IMR-90 (cell line): ENCODE data around the gene MLLT1.

ENCODE experiments used
- FOS ChIP-seq: fragments of 150-350 bp; IDR thresholded peaks from 2 replicates; pipeline ENCODE4 v1.6.1; 2016; ENCODE audit warnings: low read depth, low read length
- MAFK ChIP-seq: IDR thresholded peaks from 2 replicates; pipeline ENCODE4 v1.6.1; 2012; ENCODE audit warnings: low read depth, low read length, improper control_type of control experiment
- MAZ ChIP-seq: IDR thresholded peaks from 2 replicates; pipeline ENCODE4 v1.6.1; 2012; ENCODE audit warnings: low read depth, mild to moderate bottlenecking, low read length, improper control_type of control experiment, moderate library complexity, borderline replicate concordance
- MXI1 ChIP-seq: IDR thresholded peaks from 2 replicates; pipeline ENCODE4 v1.6.1; 2012; ENCODE audit warnings: low read depth, mild to moderate bottlenecking, low read length, moderate library complexity, borderline replicate concordance
- POLR2A ChIP-seq: IDR thresholded peaks from 2 replicates; pipeline ENCODE4 v1.6.1; 2012; ENCODE audit warnings: mild to moderate bottlenecking, low read depth, low read length
- RAD21 ChIP-seq: IDR thresholded peaks from 2 replicates; pipeline ENCODE4 v1.6.1; 2012; ENCODE audit warnings: low read length, improper control_type of control experiment
- RFX5 ChIP-seq: IDR thresholded peaks from 2 replicates; pipeline ENCODE4 v1.8.0; 2012; ENCODE audit warnings: low read depth, mild to moderate bottlenecking, low read length, moderate library complexity
- SMC3 ChIP-seq: fragments of 150-350 bp; IDR thresholded peaks from 2 replicates; pipeline ENCODE4 v1.6.1; 2016; ENCODE audit warnings: low read depth, mild to moderate bottlenecking, antibody characterized with exemption, low read length, moderate library complexity
- TF ChIP-seq, protein P1 (sequence below): conservative IDR thresholded peaks from 2 replicates; pipeline ENCODE4 v1.5.1; 2012; ENCODE audit warnings: mild to moderate bottlenecking, low read depth, low read length, improper control_type of control experiment

DNA sequence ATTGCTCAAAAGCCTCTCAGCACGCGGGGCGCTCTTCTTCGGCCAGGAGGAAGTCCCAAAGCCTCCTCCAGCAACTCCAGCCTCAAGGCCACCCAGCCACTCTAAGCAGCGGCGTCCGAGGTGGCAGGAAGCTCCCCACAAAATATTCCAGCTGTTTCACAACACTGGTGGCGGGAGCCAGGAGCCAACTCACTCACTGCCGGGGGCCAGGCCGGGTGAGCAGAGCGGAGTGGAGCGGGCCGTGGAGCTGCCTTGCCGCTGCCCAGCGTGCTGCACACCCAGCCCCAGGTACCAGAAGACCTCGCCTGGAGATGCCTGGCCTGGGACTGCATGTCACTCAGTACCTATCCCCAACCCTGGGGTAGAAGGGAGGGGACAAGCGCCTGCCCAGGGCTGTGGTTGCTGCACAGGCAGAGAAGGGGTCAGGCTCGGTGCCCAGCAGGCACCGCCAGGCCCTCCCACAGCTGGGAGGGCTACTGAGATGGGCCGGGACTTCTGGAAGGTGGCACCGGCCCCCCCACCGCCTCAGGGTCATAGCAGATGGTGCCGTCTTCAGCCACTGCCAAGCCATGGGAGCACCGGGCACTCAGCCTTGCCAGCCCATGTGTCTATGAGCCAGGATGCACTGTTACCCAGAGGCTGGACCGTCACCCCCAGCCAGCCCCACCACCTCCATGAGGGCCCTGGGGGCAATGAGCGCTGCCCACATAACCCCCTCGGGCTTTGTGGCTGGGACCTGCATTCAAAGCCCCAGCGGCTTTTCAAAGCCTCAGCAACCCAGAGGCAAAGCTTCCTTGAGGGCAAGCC lies 59.2 kb downstream of the MLLT1 start:
- TF ChIP-seq, protein P1, sequence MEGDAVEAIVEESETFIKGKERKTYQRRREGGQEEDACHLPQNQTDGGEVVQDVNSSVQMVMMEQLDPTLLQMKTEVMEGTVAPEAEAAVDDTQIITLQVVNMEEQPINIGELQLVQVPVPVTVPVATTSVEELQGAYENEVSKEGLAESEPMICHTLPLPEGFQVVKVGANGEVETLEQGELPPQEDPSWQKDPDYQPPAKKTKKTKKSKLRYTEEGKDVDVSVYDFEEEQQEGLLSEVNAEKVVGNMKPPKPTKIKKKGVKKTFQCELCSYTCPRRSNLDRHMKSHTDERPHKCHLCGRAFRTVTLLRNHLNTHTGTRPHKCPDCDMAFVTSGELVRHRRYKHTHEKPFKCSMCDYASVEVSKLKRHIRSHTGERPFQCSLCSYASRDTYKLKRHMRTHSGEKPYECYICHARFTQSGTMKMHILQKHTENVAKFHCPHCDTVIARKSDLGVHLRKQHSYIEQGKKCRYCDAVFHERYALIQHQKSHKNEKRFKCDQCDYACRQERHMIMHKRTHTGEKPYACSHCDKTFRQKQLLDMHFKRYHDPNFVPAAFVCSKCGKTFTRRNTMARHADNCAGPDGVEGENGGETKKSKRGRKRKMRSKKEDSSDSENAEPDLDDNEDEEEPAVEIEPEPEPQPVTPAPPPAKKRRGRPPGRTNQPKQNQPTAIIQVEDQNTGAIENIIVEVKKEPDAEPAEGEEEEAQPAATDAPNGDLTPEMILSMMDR = 0 out of 2 replicates have a peak, but pooled peaks have one; percentile 0
- 0 out of 2 replicates have a peak, but pooled peaks have one; percentile 28 for TF ChIP-seq MXI1
- TF ChIP-seq POLR2A = no peak
- TF ChIP-seq MAZ = peak; percentile 95; the same call in 1 of the 2 replicates
- TF ChIP-seq RFX5 = no peak
- 0 out of 2 replicates have a peak, but pooled peaks have one; percentile 6 for TF ChIP-seq SMC3
- TF ChIP-seq FOS = no peak
- no peak for TF ChIP-seq MAFK
- TF ChIP-seq RAD21 = no peak
